Endometrial microvascular endothelial cells (primary cell): ENCODE results near the gene NUP188. TPM values are rescaled to one million over a fixed set of nuclear protein-coding genes. Genes with fewer than 3 reads are reported as not detected.
"Not testable (repeated sequence)": the region's sequence is repeated elsewhere in the genome, so short reads cannot be mapped to it uniquely, and the experiment has no call there.

Source experiments
- in situ Hi-C: cut with HindIII; loops from 2 replicates; pipeline ENCODE4 v1.10.0; 2017; ENCODE audit warnings: low sequenced_read_pairs, low pct_unique_long_range_greater_than_20kb; ENCODE audit errors: inconsistent ontology term
- total RNA-seq: library from RNA; depleted of rRNA; stranded (reverse); fragments of >200 nt; gene quantifications from one replicate; pipeline ENCODE4 v1.2.3, GENCODE V29; 2015; ENCODE audit errors: inconsistent ontology term

Gene NUP188
- total RNA-seq, 1 donor from 2014 or later: 49.2 TPM

DNA sequence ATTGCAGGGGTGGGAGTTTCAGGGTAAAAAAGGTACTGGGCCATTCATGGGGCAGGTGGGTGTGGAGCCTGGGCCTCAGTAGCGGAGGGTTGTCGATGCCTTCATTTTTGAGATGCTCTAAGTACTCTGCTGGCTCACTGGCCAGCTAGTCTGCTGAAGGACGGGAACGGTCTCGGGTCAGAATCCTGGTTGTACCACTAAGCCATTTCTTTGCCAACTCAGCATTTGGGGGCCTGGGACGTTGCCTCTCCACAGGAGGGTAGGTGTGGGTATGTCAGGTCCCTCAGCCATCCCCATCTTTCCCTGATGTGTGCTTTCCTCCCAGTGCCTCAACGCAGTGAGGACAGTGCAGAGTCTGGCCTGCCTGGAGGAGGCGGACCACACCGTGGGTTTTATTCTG is 55.5 kb downstream of the NUP188 start:
- in situ Hi-C loops: no loop called here

DNA sequence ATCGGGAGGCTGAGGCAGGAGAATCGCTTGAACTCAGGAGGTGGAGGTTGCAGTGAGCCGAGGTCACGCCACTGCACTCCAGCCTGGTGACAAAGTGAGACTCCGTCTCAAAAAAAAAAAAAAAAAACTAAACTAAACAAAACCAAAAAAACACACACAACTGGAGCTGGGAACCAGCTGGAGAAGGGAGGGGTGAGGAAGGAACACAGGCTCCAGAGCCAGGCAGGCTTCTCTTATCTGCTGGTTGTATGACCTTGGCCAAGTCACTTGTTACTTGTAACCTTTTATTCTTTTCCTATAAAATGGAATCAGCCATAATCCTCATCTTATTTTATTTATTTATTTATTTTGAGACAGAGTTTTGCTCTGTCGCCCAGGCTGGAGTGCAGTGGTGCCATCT is 56.7 kb downstream of the NUP188 start:
- in situ Hi-C loops: not testable (repeated sequence)

DNA sequence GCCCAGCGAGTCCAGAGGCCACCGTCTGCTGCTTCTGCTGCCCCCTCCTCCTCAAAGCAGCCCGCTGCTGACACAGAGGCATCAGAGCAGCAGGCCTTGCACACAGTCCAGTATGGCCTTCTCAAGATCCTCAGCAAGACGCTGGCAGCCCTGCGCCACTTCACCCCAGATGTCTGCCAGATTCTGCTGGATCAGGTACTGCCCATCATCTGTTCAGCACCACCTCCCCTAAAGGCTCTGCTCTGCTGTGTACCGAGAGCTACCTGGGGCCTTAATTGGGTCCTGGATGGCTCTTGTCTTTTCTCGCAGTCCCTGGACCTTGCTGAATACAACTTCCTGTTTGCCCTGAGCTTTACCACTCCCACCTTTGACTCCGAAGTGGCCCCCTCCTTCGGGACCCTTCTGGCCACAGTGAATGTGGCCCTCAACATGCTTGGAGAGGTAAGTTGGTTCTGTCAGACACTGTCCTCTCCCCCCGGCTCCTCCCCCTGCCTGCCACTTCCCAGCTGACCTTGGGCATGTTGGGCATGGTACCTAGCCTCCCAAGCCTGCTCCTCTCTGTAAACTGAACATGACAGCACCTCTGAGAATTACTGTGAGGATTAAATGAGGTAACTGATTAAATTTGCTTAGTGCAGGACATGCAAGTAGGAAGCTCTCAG is 58.0 kb downstream of the NUP188 start:
- in situ Hi-C loops: no loop called here

DNA sequence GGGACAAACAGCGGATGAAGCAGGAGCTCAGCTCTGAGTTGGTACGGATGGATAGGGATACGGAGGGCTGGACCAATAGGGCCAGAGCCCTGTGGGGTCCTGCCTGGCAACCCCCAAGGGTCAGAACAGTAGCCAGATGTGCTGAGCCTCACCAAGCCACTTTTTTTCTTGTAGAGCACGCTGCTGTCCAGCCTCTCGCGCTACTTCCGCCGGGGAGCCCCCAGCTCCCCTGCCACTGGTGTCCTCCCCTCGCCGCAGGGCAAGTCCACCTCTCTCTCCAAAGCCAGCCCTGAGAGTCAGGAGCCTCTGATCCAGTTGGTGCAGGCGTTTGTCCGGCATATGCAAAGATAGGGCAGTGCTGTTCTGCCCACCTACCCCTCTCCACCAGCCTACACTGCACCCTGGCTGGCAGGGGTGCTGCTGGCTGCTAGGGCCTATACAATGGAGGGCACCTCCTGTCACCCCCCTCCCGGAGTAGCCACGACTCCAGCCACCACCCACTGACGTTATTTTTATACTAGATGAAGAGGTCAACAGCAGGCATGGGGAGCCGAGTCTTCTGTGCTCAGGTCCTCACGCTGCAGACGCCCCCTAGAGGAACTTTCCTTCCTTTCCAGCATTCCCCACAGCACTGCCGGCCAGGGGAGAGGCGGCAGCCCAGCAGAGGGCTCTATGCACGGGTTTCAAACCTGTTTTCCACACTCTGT is 59.0 kb downstream of the NUP188 start:
- in situ Hi-C loops: no loop called here

DNA sequence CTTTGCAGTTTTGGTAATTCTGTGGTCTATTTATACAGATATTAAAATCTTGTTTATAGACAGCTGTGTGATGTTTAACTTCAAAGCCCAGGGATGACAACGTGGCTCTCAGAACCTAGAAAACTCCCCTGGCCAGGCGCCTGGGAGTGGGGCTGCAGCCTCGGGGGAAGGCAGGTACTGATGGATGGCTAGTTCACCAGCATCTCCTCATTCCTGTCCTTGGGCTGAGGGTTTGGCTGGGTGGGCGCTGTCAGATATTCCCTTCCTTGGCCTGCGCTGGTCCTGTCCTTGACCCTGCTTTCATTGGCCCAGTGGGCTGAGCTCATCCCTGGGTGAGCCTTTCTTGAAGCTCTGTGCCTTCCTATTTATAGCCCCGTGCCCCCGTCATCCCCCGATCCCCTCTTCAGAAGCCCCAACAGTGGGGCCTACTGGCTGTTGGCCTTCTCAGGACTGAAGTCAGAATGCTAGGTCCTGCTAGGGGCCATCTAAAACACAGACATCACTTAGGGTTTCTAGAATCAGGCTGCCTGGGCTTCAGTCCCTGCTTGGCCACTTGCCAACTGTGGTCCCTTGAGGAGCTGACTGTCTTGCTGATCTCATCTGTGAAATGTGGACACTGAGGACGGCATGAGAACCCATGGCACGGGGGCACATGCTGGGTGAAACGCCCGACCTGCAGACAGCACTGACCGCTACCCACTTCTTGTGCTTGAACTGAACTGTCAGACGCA is 59.7 kb downstream of the NUP188 start:
- in situ Hi-C loops: no loop called here

DNA sequence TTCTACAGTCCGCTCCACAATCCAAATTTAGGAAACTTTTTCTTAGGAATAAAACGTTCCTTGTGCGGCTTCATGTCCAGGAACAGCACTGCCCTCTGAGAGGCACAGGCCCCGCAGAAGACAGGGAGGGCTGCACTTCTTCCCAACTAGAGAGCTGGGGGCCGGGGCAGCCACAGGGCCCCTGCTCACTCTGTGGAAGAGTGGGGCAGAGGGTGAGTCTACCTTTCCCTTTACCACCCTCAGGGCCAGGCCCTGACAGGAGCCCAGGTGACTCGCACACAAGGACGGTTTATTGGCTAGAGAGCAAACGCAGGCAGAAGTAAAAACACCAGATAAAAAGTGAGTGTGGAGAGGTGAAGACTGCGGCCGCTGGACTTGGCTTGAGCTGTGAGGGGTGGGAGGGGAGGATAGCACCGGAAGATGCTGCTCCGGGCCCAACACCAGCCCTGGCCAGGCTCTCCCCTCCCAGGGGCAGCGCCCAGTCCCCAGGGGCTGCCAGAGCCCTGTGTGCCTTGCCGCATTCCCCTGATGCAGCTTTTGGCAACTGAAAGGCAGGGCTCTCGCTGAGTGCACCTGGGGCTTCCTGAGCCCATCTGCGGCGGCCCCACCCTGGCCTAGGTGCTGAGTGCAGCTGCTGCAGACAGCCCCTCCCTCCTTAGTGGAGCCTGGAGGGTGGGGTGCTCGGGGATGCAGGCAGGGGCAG is 60.4 kb downstream of the NUP188 start:
- in situ Hi-C loops: no loop called here

DNA sequence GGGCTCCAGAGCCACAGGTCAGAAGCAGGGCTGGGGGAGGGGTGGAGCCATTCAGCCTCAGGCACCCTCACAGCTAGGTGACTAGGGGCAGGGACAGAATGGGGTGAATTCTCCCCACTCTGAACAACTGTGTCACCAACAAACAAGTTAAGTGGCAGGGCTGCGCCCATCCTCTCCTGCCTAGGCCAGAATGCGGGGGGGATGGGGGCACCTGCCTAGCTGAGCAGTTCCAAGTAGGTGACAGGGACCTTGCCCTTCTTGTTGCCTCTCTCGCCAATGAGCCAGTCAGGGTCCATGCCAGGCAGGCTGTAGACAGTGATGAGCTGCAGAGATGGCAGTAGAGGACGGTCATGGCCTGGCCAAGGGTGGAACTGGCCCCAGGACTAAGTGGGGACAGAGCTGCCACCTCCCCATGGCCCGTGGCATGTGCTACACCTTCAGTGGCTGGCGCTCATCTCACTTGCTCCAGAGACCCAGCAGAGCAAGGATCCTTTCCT is 61.0 kb downstream of the NUP188 start:
- in situ Hi-C loops: no loop called here

DNA sequence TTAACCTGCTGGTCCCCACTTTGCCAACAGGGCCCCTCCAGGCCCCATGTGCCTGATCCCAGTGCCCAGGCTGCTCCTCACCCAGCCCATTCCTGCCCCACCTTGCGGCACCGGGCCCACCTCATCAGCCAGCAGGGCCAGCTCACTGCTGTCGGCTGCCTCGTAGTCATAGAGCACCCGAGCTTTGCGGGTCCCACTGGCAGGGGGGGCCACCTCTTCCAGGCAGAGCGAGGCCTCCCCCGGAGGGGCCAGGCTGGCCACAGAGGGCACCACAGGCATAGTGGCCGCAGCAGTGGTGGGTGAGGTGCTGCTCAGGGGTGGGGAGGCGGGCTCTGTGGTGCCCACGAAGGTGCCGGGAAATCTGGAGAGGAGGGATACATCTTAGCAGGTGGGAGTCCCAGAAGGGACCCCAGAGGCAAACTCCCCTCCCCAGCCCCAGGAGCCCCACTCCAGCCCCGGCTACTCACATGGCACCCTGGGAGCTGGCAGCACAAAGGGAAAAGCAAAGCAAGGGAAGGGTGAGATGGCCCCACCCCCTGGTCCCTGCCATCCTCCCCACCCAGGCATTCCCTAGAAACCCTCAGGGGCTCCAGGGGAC is 61.6 kb downstream of the NUP188 start:
- in situ Hi-C loops: no loop called here

DNA sequence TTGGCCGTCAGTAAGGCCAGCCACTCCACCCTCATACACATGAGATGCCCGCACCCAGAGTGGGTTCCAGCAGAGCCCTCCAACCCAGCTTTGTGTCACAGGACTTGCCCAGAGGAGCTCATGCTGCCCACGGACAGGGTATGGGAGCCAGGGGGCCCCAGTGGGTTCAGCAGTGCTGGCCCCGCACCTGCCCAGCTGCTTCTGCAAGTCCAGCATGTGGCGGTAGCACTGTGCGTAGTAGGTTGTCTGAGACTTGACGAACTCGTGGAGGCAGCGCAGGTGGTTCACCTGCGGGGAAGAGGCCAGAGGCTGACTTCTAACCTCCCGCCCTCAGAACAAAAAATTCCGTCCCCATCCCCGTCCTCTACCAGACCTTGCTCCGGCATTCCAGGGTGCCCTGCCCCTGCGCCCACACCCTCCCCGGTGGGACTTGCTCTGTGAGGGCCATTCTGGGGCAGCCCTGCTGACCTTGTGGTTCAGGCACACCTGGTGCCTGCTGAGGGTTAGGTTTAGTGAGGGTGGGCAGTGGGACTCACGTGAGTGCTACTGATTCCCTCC is 62.2 kb downstream of the NUP188 start:
- in situ Hi-C loops: no loop called here

DNA sequence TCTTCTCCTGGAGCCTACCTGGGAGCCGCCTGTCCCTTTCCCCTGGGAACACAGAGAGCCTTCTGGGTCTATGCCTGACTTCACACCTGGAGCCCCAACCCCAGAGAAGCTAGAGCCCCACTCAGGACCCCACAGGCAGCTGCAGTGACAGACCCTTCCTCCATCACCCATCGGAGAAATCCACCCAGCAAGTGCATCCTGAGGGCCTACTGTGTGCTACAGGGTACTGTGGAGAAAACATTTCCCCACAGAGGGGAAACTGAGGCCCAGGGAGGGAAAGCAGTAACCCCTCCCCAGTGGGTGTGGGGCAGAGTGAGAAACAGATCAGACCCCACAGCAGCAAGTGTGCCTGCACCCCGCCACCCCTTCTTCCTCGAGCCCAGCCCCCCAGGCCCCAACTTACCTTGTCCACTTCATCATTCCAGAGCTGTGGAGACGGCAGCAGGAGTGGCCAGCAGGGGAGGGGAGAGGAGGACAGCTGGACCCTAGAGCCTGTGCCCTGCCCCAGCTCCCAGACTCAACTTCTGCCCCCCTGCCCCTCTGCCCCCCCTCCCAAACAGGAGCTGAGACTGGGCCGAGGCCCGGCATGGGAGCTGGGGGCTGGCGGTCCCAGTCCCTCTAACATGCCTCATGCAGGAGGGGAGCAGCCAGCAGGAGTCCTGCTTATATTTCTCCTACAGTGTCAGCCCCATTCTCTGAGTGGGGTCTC is 62.9 kb downstream of the NUP188 start:
- in situ Hi-C loops: no loop called here

DNA sequence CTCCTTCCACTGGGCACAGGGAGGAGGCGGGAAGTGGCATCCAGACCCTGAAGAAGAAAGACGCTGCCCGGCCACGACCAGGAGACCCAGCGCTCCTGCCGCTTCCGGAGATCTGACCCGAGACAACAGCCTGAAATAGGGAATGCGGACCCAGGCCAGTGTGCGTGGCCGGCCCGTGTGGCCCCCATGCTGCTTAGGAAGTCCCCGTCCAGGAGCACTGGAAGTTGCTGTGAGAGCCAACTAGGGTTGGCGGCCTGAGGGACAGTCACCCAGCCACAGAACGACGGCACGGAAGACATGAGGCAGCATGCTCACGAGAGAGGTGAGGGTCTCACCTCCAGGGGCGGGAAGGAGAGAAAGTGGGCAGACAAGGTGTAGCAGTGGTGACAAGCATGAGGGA is 63.7 kb downstream of the NUP188 start:
- in situ Hi-C loops: no loop called here

DNA sequence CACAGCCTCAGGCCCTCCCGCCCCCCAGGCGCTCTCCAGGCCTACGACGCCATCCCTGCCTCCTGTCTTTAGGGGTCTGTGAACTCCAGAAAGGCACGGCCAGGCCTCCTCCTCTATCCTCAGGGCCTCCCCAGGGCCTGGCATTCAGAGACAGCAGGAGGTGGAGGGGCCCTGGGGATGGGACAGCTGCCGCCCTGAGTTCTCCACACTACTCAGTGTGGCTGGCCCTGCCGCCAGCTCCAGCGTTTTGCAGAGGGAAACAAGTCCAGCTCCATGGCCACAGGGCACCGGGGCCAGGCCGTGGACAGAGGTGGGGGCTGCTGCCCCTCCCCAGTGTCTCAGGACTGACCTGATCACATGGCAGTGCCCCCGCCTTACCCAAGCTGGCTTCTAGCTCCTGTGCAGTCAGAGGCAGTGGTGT is 64.3 kb downstream of the NUP188 start:
- in situ Hi-C loops: no loop called here

DNA sequence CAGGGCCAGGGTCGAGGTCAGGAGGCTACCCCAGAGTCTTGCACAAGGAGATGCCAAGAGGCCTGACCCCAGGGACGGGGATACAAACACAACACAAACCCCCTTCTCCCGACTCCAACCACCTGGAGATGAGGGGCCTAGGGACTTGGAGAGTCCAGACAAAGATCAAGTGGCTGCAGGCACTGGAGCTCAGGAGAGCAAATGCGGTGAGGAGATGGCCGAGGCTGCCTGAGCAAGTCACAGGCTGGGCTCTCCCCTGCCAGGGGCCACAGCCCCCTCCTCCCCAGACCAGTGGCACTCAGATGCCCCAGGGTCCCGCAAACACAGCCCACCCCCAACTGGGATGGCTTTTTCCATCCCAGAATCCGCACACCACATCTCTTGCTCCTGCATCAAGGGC is 64.8 kb downstream of the NUP188 start:
- in situ Hi-C loops: no loop called here

DNA sequence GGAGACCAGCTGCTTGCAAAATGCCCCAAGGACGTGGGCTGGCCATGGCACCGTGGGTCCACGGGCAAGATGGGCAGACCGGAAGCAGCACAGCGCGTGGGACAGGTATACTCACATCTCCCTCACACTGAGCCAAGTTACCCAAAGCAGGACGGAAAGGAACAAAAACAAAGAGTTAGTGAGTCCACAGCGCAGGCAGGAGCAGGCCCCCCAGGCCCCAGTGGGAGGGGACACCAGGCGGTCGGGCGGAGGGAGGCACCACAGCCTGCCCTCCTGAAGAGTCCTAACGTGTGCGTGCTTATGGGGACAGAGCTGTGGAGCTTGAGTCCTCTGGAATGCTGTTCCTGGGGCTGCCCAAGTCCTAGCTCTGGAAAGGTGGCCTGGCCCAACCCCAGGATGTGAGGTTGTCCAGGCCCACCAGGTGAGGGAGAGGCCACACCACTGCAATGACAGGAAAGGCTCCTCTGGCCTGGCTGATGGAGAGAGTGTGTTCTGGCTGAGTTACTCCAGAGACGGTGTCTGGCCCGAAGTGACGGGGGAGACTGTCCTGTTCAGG is 65.5 kb downstream of the NUP188 start:
- in situ Hi-C loops: no loop called here

DNA sequence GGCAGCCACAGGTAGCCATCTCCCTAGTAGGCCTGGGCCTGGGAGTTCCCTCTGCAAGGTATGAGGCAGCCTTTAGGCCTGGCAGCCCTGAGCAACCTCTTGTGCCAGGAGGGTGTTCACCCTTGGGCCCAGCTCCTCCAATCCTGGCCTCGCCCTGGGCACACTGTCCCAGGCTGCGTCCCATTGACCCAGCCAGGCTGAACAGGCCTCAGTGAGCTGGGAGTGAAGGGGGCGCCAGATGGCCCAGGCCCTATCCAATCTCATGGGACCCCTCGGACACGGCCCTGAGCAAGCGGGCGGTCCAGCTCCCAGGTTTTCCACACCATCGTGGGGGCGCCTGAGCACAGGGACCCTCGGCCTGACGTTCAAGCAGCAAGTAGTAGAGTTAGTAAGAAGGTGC is 66.2 kb downstream of the NUP188 start:
- in situ Hi-C loops: no loop called here

DNA sequence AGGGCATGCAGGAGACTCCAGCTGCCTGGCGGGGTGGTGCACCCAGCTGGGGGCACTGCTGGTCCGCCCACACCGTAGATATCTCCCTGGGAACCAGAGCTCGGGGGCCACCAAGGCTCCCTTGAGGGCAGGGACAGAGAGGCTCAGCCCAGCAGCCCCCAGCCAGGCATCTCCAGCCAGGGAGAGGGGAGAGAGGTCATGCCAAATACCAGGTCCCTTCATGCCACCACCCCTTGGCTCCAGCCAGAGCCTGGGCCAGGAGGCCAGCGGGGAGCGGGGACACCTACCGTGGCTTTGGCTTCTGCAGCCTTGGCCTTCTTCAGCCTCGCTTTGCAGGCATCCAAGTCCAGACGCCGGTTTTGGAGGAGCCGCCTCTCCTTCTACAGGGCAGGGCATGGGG is 66.6 kb downstream of the NUP188 start:
- in situ Hi-C loops: no loop called here

DNA sequence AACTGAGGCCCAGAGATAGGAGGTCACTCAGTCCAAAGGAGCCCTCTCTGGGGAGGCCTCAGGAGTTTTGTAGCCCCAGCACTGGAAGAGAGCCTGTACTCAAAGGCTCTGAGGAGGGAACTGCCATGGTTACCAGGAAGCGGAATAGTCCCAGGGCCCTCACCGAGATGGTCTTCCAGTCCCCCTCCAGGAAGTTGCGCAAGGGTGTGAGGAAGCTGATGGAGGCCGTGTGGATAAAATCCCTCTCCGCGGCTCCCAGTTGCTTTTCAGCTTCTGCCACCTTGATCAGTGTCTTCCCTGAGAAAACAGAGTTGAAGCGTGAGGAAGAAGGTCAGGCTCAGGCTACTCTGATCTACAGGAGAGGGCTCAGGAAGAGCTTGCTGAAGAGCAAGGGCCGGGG is 67.1 kb downstream of the NUP188 start:
- in situ Hi-C loops: no loop called here

DNA sequence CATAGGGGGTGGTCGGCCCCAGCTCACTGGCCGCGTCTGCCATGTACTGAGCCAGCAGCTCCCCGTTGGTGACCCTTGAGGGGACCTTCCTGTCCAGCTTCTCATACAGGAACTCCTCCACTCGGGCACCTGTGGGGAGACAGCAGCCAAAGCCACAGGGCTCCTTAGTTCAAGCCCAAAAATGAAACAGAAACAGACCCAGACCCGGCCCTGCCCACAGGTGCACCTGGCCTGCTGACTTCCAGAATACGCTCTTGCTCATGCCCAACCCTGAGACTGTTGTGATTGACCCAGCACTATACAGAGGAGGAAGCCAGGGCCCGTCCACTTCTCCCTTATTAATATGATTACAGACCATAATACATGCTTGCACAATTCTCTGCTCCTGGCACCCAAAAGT is 73.6 kb downstream of the NUP188 start:
- in situ Hi-C loops: no loop called here
